Hematopoietic multipotent progenitor cell (in vitro differentiated cells): Measurements from ENCODE around the gene EPB41L2. TPM values are rescaled to one million over a fixed set of nuclear protein-coding genes. Genes with fewer than 3 reads are reported as not detected.

ENCODE experiments used
- DNase-seq, 3 donors: peaks; one replicate each; pipeline ENCODE4 v3.0.0-alpha.2; 2011 to 2015; ENCODE audit warnings: low read depth in 2 of 3, low spot score in 2 of 3
- total RNA-seq: library from RNA; depleted of rRNA; stranded (reverse); fragments of >200 nt; gene quantifications from one replicate; pipeline ENCODE4 v1.2.3, GENCODE V29; 2012

The EPB41L2 gene
- total RNA-seq, 1 donor, result 7.5 TPM

- DNase-seq, result peak; percentile 16 to 34 (median 18)
Observed at GRCh38 chr6:131062241-131063027, 611 bp downstream of the EPB41L2 start.

DNA sequence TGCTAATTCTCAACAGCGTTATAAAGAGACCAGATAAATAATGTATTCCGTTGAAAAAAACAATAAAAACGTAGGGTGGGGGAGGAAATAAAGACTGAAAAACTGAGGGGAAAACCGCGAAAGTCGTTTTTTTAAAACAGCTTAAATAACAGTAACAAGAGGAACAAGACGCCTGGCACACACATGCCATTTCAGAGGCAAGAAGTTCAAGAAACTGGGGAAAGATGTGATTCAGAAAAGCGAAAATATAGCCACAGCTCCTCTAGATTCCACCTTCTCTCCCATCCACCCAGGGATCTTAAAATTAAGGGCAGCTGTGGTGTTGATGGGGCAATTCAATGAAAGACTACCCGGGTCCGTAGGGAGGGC lies 1.3 kb downstream of the EPB41L2 start:
- peak in 2 of 3 donors; percentile 8 to 13 for DNase-seq

DNA sequence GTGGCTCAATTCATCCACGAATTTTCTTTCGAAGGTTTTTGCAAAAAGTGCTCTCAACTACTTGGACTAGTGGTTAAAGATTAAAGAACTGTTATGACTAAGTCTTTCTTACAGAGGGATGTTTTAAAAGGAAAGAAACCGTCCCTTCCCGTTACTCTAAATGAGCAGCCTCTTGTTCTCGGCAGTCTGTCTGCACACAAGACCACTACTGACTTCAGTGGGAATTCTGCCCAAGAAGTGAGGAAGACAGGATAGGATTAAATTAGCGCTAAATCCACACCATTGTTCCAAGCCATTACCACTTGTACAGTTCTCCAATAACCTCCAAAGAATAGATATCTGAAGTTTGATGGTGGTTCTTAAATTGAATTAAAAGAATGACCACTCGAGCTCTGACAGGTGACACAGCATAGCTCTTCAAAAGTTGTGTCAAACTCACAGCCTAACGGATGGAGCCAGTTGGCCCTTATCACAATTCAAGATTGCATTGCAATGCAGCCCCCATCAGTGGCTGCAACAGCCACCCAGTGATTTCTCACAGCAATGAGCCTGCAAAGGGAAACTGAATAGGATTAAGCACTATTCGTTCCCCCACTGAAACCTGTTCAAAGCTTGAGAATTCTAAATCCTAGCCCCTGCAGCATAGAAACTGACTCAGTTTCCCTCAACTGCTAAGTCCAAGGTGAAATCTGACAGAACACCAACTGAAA lies 1.8 kb downstream of the EPB41L2 start:
- DNase-seq, result peak in 1 of 3 donors; percentile 6

- DNase-seq, result no peak
Observed at GRCh38 chr6:131060311-131060710, 2.7 kb downstream of the EPB41L2 start.

DNA sequence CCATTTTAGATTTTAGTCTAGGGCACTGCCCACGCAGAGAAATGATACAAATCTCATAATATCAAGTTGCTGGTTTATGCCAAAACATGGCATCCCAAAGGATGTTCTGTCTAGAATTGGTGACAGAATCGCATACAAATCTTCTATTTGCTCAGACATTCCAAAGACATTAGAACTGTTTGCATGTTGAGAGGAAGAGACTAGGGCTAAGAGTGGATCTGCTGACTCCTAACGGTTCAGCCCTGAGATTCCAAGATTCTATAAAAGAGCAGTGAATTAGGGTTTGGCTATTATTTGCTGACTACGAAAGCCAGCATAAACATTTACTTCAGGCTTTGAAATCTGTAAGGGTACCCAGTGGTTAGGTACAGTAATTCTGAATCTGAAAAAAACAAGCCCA lies 3.6 kb downstream of the EPB41L2 start:
- no peak for DNase-seq

DNA sequence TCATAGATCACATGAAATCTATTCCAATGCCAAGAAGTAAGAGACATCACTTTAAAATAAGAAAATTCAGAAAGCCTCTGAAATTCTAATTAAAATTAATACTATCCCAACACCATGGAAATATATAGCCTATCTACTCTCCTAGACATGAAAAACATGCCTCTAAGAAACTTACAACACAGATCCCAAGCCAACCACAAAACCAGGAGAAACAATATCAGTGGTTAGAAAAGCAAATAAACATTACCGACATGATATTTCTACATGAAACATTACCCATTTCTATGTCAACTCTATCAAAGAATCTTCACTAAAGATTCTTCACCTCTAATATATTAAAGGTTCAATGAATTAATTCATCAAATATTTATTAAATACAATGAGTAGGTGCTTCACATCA lies 4.8 kb downstream of the EPB41L2 start:
- no peak for DNase-seq

- peak in 1 of 3 donors; percentile 13 for DNase-seq
Observed at GRCh38 chr6:131054392-131055250, 8.4 kb downstream of the EPB41L2 start.

DNA sequence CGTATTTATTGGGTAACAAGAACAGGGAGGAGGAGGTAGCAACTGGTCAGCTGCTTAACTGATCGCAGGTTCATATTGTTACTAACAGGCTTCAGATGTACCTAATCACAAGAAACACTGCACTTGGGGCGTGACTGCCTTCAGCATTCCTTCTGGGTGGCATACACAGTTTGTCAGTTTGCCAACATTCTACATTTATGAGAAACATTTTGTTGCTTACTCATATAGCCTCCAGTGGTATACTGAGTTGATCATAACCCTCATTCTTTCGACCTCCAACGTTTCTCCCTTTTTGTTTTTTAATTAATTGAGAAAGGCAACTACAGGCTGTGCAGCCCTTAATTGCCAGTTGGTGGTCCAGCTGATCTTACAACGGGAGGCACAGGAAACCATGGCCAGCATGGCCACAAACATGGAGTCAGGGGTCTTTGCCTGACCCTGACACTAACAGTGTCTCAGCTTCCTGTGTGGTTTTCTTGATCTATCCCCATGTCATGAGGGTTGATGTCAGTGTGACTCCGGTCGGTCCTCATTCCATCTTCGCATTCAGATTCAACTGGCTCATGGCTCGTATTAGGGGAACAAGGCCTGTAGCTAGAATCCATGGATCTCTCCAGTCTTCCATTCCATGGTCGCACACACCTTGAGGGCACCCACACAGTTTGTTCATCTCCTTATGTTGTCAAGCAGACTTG lies 9.4 kb downstream of the EPB41L2 start:
- no peak for DNase-seq

GRCh38 chr6:131052181-131052580 lies 10.9 kb downstream of the EPB41L2 start:
- no peak for DNase-seq

DNA sequence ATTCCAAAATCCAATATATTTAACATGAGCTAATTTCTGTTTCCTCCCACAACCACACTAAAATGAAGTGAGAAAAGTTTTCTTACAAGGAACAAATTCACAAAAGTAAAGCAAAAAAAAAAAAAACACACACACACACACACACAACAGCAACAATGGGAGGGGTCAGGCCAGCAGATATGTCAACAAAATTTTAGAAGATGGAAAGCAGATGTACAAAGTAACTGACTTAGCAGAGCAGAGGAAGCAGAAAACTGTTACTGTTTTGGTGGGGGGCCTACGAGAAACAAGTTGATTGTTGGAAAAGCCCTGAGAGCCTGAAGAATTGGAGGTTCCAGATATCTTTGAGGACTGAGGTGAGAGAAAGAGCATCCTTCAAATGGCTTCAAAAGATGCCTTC lies 11.7 kb downstream of the EPB41L2 start:
- DNase-seq, result no peak

DNA sequence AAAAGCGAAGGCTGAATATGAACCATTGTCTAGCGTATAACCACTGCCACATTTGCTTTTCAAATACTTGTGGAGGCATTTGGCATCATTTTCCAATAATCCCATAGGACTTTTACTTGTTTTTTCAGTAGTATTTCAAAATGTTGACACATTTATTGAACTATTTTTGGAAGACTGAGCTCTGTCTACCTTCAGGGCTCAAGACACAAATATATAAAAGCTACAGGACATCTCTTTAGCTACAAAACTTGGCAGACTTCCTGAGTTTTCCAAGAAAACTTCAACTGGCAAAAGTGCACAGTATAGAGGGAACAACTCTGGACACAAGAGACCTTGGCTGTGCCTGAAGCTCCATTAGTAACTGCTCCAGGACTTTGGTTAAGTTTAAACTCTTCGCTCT lies 13.4 kb downstream of the EPB41L2 start:
- no peak for DNase-seq

DNA sequence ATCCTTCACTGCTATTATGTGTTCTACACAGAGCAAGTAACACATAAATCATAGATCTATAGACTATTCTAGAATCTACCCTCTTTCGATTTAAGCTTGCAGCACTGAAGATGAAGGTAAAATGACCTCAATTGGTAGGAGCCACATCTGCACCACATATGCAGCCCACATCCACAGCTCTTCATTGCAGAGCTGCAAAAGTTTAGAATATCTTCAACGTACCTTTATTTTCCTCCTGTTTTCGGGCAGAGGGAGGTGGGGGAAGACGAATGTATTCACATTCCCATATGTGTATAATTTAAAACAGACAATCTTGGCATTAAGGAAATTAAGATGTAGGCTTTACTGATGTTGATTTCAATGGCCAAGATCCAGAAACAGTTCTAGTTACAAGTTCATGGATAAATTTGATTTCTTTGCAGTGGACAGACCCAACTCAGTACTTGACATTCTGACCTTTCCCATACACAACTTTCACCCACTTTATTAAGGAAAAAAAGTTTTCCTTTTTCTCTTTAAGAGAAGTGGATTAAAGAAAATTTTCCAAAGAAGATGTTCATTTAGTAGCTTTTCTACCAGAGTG lies 14.0 kb downstream of the EPB41L2 start:
- no peak for DNase-seq

DNA sequence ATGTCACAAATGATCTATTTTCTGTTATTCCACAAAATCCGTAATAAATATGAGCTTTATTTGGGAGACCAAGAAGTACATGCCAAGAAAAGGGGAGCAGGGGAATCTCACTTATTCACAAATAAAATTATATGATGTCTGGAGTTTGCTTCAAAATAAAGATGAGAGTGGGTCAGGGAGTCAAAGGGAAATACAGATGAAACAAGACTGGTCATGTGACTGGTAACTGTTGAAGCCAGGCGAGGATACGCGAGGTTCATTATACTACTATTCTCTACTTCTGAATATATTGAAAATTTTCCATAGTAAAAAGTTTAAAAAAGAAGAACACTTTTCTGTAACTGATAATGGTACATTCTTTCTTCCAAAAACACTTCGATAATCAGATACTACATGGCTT lies 14.6 kb downstream of the EPB41L2 start:
- no peak for DNase-seq

DNA sequence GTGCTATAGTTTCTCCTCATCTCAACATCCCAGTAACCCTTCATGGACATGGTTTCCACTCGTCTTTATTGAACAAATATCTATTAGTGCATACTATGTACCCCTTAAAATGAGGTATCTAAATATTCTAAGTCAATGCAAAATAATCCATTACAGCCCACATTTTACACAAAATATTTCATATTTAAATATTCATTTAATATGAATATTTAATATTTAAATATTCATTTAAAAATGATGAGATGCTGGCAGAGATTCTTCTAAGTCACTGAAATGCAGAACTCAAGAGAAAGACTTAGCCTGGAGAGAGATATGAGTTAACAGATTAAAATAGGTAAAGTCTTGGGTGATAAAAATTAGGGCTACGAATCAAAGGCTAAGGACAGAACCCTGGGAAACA lies 17.9 kb downstream of the EPB41L2 start:
- no peak for DNase-seq

DNA sequence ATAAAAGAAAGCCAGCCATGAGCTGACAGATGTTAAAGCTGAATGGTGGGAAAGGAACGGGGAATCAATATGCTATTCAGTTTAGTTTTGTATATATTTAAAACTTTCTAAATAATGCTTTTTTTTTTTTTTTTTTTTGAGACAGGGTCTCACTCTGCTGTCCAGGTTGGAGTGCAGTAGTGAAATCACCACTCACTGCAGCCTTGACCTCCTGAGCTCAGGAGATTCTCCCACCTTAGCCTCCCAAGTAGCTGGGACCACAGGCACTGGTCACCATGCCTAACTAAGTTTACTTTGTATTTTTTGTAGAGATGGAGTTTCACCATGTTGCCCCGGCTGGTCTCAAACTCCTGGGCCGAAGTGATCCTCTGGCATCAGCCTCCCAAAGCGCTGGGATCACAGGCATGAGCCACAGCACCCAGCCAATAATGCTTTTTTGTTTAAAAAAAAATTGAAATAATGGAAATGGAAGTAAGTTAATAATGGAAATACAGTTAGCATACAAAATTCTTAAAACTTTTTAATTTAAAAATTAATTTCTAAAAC lies 19.1 kb downstream of the EPB41L2 start:
- no peak for DNase-seq

GRCh38 chr6:131042664-131043063 lies 20.4 kb downstream of the EPB41L2 start:
- no peak for DNase-seq

DNA sequence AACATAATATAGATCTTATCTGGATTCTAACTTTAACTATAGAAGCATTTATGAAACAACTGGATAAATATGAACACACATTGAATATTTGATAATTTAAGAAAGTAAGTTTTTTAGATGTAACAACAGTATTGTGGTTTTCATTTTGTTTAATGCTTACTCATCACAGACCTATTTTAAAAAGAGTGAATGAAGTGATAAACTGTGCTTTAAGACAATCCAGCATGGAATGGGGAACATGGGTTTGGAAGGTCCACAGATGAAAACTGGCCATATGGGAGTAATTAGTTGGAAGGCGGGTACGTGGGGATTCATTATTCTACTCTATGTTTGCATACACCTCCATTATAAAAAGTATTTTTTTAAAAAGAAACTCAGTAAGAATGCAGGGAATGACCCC lies 21.2 kb downstream of the EPB41L2 start:
- no peak for DNase-seq

GRCh38 chr6:131040866-131041265 lies 22.2 kb downstream of the EPB41L2 start:
- no peak for DNase-seq

DNA sequence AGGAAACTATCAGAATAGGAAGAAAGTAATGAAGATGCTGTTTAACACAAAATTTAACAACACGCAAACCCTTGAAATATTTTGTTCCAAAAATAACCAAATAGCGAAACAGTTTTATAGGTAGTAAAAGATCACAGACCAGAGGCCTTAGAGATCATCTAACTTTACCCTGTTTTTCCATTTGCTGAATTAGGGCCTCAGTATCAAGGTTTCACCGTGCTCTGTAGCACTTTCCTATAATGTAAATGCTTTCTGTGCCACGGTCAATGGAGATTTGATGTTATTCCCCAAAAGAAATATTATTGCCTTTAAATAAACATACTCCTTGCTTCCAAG lies 23.7 kb downstream of the EPB41L2 start:
- no peak for DNase-seq
